Stimulated activated CD8-positive, alpha-beta memory T cell treated with anti-CD3 and anti-CD28 coated beads, Interleukin-2, amount 100 ng/mL, for 1 hour (primary cell): Measurements from ENCODE around the gene PAX7.

Experiments
- DNase-seq, 2 donors: peaks; one replicate each; pipeline ENCODE4 v3.0.0-alpha.2; 2020; ENCODE audit warnings: low read depth in 2 of 2

PAX7 gene

DNA sequence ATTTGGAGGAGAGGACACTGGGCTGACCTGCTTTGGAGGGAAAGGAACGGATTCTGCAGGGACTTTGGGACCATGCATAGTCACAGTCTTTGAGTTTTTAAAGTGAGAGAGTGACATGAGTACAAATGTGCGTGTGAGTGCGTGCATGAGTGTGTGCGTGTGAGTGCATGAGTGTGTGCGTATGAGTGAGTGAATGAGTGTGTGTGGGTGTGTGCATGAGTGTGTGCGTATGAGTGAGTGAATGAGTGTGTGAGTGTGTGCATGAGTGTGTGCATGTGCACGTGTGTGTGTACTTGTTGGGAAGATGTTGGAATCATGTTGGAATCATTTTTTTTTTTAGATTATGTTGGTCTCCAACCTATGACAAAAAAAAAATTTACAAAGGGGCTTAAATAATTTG, 70.5 kb downstream of the PAX7 start:
- no peak for DNase-seq

DNA sequence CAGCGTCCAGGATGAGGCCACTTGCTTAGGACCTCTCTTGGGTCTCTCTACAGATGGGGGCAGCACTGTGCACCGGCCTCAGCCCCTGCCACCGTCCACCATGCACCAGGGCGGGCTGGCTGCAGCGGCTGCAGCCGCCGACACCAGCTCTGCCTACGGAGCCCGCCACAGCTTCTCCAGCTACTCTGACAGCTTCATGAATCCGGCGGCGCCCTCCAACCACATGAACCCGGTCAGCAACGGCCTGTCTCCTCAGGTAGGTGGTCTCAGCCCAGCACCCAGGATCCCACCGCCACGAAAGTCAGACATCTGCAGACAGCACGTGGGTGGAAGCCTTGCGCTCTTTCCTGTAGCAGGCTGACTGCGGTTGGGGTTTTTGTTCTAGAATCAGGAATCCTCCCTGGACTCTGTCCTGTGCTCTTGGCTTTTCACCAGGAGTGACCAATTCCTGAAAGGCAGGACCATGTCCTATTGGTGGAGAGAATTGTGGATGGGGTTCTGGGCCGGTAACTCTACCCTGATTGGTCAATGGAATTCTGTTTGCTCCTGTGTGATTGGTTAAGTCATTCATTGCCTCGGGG, 72.5 kb downstream of the PAX7 start:
- DNase-seq, result no peak

DNA sequence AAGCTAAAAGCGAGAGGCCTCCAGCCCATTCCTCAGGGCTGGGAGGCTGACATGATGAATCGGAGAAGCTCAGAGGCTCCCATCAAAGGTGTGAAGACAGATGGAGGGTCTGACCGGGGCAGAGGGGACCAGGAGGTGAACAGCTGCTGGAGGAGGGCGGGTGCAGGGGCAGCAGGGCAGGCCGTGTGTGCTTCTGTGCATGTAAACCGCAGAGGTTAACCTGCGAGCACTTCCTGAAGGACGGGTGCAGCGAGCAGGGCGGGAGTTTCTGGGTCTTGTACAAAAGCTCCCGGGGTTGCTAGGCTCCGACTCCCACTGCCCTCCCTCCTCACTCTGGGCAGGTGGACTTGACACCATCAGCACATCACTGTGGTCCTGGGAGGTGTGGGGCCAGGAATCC, 75.2 kb downstream of the PAX7 start:
- no peak for DNase-seq

DNA sequence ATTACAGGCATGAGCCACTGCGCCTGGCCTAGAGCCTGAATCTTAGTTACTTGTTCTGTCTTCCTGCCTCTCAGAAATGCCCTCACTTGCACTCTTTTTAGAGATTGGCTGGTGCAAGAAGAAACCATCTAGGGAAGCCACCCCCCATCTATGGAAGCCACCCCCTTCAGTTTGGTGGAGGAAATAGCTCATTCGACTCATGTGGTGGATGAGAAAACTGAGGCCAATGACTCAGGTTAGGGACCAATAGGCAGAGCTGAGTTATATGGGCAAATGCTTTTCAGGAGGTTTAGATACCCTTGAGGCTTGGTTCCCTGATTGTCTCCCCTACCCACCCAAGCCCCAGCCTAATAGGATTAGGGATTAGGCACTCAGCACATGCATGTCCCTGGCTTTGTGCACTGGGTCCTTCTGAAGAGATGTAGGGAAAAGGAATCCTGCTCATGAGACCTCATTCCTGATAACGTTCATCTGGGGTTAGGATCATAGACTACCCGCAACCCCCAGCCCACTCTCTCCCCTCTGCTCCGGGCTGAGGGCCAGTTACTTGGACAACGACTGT, 77.1 kb downstream of the PAX7 start:
- no peak for DNase-seq

DNA sequence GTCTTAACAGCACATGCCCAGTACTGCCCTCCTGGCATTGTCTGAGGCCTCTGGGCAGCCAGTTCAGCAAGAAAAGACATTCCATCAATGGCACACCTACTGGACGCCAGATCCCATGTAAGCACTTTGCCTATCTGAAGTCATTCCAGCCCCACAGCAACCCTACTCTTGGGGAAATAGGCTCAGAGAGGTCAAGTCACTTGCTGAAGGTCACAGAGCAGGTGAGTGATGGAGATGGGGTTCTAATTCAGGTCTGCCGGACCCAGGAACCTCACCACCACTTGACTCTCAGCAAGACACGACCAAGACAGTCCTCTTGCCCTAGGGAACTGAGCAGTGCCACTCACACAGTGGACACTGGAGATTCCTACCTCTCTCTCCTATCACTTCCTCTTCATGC, 79.4 kb downstream of the PAX7 start:
- DNase-seq, result no peak

DNA sequence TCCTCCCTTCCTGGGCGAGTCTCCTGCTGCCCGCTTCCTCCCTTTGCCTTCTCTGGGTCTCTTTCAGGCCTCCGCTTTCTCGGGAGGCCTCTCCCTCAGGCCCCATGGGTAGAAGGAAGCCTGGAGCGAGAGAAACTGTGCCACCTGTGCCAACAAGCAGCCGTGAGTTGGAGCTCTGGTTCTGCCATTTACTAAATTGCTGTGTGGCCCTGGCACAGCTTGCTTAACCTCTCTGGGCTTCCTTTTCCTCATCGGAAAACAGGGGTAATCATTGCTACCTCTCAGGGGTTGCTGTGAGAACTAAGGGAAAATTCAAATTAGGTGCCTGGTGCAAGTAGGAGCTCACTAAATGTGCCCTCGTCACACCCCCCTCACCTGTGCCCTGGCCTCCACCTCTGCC, 80.4 kb downstream of the PAX7 start:
- no peak for DNase-seq

DNA sequence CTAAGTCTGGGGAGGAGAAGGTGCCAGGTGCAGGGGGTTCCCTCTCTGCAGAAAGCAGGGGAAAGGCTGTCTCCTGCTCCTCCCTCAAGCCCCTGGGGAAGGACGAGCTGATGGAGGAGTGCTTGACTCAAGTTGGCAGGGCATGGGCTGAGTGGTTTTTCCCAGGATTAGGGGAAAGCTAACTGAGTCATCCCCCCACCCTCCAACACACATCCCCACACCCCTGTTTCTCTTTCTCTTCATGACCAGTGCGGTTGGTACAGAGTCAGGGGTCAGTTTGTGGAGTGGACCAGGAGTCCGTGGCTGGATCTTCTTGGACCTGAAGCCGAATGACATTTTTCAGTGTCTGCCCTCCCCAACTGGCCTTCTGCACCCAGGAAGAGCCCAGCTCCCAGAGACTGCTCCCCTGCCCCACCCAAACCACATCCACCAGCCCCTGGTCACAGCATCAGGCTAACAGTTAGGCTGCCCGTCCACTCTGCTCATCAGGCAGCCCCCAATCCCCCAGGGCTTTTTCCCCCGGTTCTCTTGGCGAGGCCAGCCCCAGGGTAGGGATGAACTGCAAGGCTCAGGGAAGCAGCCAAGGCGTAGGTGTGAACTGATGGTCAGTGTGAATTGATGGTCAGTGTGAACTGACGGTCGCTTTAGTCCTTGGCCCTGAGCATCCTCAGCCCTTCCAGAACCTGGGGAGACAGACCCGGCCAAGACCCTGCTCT, 81.0 kb downstream of the PAX7 start:
- no peak for DNase-seq

DNA sequence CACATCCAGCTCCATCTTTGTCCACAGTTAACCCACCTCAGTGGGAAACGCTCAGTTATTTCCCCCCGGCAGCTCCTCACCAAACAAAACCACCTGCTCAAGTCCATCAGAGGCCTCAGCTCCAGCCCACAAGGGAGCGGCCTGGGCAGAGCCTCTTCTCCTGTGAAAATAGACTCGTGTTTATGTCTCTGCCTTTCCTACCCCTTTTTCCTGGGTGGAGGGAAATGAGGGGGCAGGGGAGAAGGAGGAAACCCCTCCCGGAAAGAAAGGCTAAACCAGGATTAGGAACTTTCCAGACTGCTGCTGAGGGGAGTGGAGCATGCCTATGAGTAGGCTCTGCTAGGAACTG, 81.6 kb downstream of the PAX7 start:
- no peak for DNase-seq

DNA sequence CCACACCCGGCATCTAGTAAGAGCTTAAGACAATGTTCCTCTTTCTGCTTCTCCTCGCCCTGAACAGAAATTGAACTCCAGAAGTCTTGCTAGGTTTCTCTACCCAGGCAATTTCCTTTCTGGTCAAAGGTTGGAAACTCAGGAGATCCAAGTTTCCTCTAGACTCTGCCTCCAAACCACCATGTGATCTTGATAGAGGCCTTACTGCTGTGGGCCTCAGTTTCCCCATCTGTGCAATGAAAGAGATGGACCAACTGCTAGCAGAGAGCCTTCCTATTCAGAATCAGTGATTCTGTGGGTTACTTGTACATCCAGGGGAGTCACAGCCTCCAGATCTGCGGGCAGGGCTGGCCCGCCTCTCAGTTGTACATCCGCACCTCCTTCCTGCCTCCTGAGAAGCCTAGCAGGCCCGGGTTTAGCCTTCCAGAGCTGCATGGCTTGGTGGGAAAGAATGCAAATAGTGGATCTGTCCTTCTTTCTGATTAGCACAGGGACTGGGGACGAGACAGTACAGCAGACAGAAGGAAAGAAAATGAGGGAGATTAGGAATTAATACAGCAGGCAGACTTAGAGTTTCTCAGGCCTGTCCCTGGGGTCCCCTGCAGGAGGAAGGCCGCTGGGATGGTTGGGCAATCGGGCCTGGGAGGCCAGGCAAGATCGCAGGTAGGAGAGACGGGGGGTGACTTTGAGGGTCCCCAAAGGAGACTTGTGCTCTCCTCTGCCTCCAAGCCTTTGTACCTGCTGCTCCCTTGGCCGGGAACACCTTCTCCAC, 83.9 kb downstream of the PAX7 start:
- no peak for DNase-seq

DNA sequence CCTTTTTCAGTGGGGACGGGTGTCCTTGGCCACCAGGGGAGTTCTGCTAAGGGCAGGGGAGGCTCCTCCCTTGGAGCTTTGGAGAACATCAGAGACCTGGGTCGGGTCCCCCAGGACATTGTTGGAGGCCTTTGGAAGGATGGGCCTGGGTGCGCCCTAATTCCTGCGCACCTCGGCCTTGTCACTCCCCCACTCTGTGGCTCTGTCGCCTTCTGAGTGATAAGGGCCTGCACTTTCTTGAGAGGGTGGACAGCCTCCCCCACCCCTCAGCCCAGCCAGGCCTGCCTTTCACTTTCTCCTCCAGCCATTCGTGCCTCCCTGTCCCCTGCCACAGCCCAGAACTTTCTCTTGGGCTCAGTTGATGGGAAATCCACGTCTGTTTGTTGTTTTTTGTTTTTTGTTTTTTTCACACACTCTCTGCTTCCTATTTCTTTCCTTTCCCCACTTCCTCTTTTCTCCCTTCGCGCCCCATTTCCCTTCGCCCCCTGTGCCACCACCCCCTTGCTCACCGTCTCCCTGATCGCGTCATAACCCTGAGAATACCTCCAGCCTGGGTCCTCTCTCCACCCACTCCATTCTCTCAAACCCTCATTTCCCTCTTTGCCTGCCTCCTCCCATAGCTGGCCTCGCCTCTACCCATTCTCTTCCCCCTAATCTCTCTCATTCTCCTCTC, 85.6 kb downstream of the PAX7 start:
- DNase-seq, result no peak

DNA sequence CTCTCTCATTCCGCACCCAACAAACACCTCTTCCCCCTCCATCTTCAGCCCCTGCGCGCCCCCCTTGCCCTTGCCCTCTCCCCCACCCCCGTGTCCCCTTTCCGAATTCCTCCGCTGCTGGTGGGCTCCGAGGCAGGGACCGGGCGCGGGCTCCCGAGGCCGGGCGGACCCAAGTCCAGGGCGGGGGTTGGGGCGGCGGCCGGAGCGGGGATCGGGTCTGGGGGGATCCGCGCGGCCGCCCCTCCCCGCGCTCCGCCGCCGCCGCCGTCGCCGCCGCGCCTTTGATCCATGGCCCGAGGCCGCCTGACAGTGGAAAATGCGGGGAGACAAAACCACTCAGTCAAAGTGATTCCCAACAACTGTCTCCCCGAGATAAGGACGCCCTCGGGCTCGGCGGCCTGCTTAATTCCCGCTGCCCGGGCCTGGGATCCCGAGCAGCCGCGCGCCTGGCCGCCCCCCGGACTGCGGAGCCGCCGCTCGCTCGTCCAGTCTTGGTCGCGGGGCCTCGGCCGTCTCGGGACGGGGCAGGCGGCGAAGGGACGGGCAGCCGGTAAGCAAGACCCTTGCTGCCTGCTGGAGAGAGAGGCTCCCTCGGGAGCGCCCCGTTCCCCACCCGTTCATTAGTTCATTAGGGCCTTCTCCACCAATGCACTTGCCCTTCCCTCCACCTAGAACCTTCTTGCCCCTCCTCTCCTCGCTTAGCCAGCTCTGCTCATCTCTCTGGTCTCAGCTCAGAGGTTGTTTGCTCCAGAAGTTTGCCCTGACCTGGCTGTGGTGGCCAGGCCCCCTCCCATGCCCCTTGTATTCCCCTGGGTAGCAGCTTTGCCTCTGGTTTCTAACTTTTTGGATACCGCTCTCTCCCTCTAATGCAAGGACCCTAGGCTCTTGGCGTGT, 86.4 kb downstream of the PAX7 start:
- no peak for DNase-seq

DNA sequence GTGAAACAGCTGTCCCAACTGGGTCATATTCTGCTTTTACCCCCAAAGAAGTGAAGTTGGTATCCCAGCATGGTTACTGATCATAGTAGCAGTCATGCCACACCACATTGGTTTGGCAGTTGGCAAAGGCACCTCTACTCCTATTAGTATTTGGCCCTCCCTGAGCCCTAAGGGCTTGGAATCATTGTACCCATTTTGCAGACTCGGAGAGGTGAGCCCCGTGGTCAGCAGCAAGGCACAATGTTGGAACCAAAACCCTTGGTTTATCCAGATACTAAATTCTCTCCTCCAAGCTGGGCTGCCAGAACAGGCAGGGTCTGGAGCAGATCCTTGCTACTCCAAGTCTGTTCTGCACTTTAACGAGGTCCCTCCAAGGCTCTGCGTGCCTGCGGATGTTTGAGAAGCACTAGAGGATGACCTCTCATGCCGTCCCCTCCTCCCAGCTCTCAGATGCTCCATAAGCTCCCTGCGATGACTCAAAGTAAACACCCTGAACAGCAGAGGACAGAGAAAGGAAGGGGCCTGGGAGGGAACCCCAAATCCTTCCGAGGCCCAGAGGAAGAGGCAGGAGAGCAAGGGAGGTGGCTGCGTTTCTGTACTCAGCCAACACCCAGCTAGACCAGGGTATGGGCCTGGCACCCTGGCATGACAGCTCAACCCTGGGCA, 89.3 kb downstream of the PAX7 start:
- DNase-seq, result no peak

DNA sequence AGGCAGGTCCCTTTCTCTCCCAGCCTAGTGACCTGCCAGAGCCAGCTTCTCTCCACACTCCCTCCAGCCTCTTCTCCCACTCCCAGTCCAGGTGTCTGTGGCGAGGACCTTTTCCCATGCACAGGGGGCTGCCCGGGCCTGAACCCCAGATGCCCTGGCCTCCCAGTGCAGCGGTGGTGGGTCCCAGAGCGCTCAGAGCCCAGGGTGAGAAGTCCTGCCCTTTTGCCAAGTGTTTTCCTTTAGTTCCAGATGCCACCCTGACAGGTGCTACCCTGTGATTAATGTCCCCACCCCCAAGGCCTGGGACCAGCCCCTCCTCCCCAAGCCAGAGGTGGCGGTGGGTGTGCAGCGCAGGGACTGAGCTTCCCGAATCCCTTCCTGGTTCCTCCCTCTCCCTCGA, 90.4 kb downstream of the PAX7 start:
- DNase-seq, result no peak

DNA sequence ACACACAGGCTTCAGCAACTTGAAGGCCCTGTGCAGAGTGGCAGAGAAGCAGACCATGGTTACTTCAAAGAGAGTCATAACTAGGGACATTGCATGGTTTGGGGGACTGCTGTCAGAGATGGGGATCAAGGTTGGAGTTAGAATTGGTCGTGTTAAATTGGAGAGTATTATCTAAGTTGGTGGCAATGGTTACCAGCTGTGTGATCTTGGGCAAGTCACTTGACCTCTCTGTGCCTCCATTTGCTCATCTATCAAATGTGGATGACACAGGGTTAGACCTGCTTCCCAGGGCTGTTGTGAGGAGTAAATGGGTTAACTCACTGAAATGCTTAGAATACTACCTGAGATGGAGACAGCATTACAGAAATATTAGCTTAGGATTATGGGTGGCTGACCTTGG, 91.1 kb downstream of the PAX7 start:
- DNase-seq, result no peak

DNA sequence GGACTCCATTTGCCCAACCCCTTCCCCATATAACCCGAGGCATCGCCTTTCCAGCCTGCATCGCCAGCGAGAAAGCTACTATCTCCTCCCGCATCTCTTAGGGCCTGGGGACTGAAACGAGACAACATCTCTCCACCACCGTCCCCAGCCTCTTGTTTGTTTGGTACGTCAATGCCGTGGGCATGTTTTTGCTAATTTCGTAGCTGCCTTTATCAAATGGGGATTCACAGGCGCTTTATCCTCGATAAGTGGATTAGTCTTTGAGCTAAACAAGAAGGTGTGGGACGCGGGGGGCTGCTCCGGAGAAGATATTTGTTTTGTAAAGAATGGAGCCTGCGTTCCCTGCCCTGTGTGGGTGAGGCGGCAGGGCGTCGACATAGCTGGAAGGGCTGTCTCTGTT, 91.6 kb downstream of the PAX7 start:
- DNase-seq, result no peak

DNA sequence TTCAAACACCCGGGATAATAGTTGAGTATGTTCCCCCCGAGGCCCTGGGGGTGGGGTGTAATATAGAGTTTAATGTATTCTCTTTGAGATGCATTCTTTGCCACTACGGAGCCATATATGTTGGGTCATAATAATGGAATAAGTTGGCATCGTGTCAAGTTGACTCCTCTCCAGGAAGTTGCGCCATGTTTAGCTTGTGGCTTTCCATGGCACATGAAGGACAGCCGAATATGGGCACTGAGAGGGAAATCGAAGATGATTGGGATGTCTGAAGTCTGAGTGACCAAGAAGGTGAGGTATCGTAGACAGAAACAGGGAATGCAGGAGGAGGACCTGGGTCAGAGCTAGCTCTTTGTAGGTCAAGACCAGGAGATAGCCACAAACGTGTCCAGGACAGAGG, 92.6 kb downstream of the PAX7 start:
- no peak for DNase-seq

DNA sequence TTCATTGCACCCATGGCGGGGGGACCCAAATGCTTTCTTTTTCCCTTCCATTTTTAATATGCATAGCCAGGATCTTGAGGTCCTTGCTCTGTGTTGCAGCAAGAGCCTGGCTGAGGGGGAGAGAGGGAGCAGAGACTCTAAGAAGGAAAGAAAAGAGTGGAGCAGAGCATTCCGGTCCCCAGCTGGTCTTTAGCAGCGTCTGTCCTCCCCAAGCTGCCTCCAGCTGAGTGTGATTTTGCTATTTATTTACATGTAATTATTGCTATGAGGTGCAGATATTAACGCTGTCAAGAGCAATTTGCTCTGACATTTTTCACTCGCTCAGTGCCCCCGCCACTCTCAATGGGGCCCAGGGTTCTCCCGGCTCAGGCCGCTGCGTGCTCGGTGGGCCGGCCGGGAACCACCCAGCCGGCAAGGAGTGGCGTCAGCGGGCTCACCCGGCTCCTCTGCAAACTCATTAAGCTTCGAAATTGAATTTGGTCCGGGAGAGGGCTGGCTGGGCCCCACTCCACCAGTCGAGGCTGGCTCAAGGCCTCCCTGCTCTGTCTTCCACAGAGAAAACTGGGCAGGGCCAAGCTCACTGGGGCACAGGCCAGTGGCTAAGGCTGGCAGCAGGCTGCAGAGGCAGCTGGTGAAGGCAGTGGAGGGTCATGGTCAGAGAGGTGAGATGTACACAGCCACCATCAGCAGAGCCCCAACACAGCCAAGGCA, 93.2 kb downstream of the PAX7 start:
- no peak for DNase-seq

DNA sequence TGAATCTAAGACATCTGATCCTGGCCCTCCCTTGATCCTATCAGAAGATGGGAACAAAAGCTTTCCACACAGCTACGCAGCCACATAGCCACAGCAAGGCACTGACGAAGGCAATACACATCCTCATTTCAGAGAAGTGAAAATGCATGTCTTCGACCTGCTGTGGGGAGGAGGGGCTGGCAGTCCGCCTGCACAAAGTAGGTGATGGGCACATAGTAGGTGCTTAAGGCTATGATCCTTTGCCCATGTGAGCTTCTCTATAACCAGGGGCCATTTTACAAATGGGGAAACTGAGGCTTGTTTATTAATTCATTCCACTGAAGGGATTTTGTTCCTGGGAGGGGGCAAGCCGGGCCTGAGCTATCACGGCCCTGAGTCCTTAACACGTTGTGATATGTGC, 94.2 kb downstream of the PAX7 start:
- no peak for DNase-seq

DNA sequence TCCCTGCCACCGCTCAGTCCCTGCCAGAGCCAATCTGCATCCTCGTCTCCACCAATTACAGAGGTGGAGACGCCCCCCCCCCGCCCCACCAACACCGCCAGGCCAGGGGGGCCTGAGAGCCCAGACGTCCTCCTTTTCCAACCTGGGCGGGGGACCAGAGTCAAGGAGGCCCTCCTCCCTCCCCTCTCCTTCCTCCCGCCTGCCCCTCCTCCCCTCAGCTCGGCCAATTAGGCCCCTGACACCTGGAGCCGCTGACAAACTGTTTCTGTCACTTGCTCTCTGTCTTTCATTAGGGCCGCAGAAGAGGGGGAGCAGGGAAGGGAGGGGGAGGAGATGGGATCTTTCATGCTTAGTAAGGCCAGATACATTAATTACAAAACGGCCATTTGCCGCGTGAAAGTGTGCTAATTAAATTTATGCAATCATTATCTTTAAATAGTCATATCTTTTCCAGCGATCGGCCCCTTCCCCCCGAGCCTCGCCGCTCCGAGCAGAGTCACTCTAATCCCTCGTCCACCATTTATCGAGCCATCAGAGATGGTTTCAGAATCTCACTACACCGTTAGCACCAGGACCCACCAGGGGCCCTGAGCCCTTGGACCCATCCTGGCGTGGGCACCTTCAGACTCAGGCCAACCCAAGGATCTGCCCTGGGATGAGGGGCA, 94.7 kb downstream of the PAX7 start:
- no peak for DNase-seq

DNA sequence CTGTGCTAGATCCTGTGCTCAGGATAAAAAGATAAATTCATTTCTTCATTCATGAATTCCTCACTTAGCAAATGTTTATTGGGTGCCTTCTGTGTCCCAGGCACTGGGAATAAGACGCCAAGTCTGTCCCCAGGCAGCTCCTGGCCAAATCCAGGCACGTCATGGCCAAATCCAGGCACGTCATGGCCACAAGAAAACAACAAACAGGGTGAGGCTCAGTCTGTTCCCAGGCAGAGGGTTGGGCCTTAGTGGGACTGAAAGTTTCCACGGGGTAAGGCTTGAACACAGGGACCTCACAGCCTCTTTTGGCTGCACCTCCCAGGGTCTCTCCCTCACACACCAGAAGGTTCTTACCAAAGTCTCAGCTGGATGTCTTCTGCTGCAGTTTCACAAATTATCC, 95.7 kb downstream of the PAX7 start:
- DNase-seq, result no peak
